GM19397 (cell line): ENCODE data around the gene HLA-DPB1.

Experiments used
- ATAC-seq: cut with Tn5 transposase; IDR thresholded peaks from one replicate; pipeline ENCODE4 v1.9.1; 2021; ENCODE audit warnings: mild to moderate bottlenecking, moderate library complexity; ENCODE audit not compliant: unreplicated experiment

HLA-DPB1 gene

GRCh38 chr6:33126101-33126714 is 50.4 kb downstream of the HLA-DPB1 start:
- ATAC-seq, result no peak

DNA sequence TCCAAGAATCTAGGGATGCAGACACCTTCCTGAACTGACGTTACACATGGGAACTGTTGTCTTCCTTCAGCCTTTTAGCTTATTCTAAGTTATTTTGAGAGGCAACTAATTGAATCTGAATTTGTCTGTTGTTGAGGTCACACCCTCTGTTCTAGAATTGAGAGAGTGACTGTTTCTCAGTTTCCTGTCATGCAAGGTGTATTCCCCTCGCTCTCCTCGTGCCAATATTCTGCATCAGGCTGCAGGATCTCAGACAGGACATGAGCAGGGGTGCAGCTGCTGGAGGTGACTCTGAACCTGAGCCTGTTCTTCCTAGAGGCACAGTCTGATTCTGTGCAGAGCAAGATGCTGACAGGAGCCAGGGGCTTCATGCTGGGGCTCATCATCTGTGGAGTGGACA is 52.5 kb downstream of the HLA-DPB1 start:
- ATAC-seq, result no peak

GRCh38 chr6:33132081-33132524 is 56.3 kb downstream of the HLA-DPB1 start:
- no peak for ATAC-seq

DNA sequence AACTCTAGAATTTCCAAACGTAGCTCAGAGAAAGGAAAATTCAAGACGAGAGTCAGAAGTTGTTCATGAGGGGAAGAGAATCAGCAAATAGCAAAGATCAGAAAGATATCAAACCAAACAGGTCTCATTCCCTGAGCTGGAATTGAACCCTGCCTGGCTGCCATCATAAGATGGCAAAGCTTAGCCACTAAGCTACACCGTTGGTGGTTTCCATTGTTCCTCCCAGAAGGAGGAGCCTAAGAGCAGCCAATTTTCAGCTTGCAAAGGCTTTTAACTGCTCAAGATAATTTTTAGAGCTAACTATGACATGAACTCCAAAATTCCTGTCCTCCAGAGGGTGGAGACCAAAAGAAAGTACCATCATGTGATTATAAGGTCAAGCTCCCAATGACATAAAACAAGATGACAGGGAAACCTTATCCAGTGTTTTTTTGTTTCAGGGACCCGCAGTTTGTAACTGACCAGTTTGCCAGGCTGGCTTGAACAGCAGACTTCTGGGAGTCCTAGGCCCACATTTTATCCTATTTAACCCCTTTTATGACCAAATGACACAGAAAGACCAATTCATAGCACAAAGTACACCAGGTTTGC is 60.6 kb downstream of the HLA-DPB1 start:
- no peak for ATAC-seq
